IPS-20b (cell line): Measurements from ENCODE around the gene SMAD3.
"Not testable (repeated sequence)": the region's sequence is repeated elsewhere in the genome, so short reads cannot be mapped to it uniquely, and the experiment has no call there.

Experiments
- H3K27ac ChIP-seq: one replicate; pipeline ENCODE4 v1.5.1; 2013; ENCODE audit warnings: low read length
- H3K27me3 ChIP-seq: 2 replicates; pipeline ENCODE4 v1.6.1; 2013; ENCODE audit warnings: mild to moderate bottlenecking, low read length, inconsistent platforms; ENCODE audit not compliant: insufficient read depth
- H3K36me3 ChIP-seq: 2 replicates; pipeline ENCODE4 v1.6.1; 2013; ENCODE audit warnings: low read depth, mild to moderate bottlenecking, inconsistent platforms, low read length, moderate library complexity; ENCODE audit not compliant: insufficient read depth
- H3K4me1 ChIP-seq: 2 replicates; pipeline ENCODE4 v1.6.1; 2013; ENCODE audit warnings: mild to moderate bottlenecking, control low read depth, inconsistent platforms, low read length, moderate library complexity; ENCODE audit not compliant: insufficient read depth
- H3K4me3 ChIP-seq: 2 replicates; pipeline ENCODE4 v1.5.1; 2013; ENCODE audit warnings: mild to moderate bottlenecking, low read length, inconsistent platforms
- H3K9ac ChIP-seq: 2 replicates; pipeline ENCODE4 v1.6.1; 2013; ENCODE audit warnings: low read depth, mild to moderate bottlenecking, inconsistent platforms, low read length, moderate library complexity
- H3K9me3 ChIP-seq: 2 replicates; pipeline ENCODE4 v1.6.1; 2013; ENCODE audit warnings: mild to moderate bottlenecking, low read depth, low read length, inconsistent platforms; ENCODE audit not compliant: insufficient read depth

The SMAD3 gene

GRCh38 chr15:67024998-67025368 lies 40.4 kb upstream of the SMAD3 start:
- no peaks in the 10 kb centered on the region for H3K36me3 ChIP-seq
- H3K4me3 ChIP-seq: no peak overlapping the region
- no peaks in the 10 kb centered on the region for H3K27me3 ChIP-seq
- peaks cover 16% of the 10 kb centered on the region for H3K4me1 ChIP-seq
- H3K9ac ChIP-seq: no peak overlapping the region
- H3K27ac ChIP-seq: no peak overlapping the region
- no peaks in the 10 kb centered on the region for H3K9me3 ChIP-seq

- Histone ChIP-seq H3K27me3 (0 out of 2 replicates have a peak, but pooled peaks cover 2% of the 10 kb centered on the region), H3K36me3 (no peaks in the 10 kb centered on the region), H3K27ac (no peak overlapping the region), H3K9ac (no peak overlapping the region), H3K4me1 (peaks cover 24% of the 10 kb centered on the region), H3K9me3 (no peaks in the 10 kb centered on the region), H3K4me3 (no peak overlapping the region)
These were observed 39.4 kb upstream of the SMAD3 start for GRCh38 chr15:67025719-67026609.

- no peaks in the 10 kb centered on the region for H3K36me3 ChIP-seq
- H3K9ac ChIP-seq: no peak overlapping the region
- H3K27me3 ChIP-seq: peaks cover 8% of the 10 kb centered on the region; the same call in 1 of the 2 replicates
- no peak overlapping the region for H3K4me3 ChIP-seq
- H3K9me3 ChIP-seq: no peaks in the 10 kb centered on the region
- no peak overlapping the region for H3K27ac ChIP-seq
- H3K4me1 ChIP-seq: peaks cover 26% of the 10 kb centered on the region
These were observed 38.8 kb upstream of the SMAD3 start for GRCh38 chr15:67026610-67026967.

- H3K9ac ChIP-seq, H3K27ac ChIP-seq, H3K9me3 ChIP-seq, H3K4me3 ChIP-seq, H3K36me3 ChIP-seq: not testable (repeated sequence)
- H3K27me3 ChIP-seq: peaks cover 26% of the 10 kb centered on the region
- H3K4me1 ChIP-seq: peaks cover 34% of the 10 kb centered on the region
These were observed 37.0 kb upstream of the SMAD3 start for GRCh38 chr15:67028440-67028839.

GRCh38 chr15:67030036-67030762 lies 35.2 kb upstream of the SMAD3 start:
- Histone ChIP-seq H3K27ac (peak overlapping the region; percentile 70), H3K4me3 (peak overlapping the region; percentile 21; the same call in 1 of the 2 replicates), H3K9ac (peak overlapping the region; percentile 42; the same call in 1 of the 2 replicates), H3K4me1 (peaks cover 41% of the 10 kb centered on the region), H3K27me3 (peaks cover 43% of the 10 kb centered on the region), H3K9me3 (no peaks in the 10 kb centered on the region), H3K36me3 (no peaks in the 10 kb centered on the region)

GRCh38 chr15:67031331-67031730 lies 34.1 kb upstream of the SMAD3 start:
- peaks cover 46% of the 10 kb centered on the region for H3K27me3 ChIP-seq
- H3K27ac ChIP-seq: no peak overlapping the region
- no peaks in the 10 kb centered on the region for H3K36me3 ChIP-seq
- H3K9ac ChIP-seq: no peak overlapping the region
- H3K4me1 ChIP-seq: peaks cover 41% of the 10 kb centered on the region
- no peaks in the 10 kb centered on the region for H3K9me3 ChIP-seq
- H3K4me3 ChIP-seq: no peak overlapping the region

- H3K4me1 ChIP-seq: peaks cover 41% of the 10 kb centered on the region
- H3K9me3 ChIP-seq: no peaks in the 10 kb centered on the region
- peaks cover 46% of the 10 kb centered on the region for H3K27me3 ChIP-seq
- no peak overlapping the region for H3K27ac ChIP-seq
- H3K4me3 ChIP-seq: peak overlapping the region; percentile 57; the same call in 1 of the 2 replicates
- H3K36me3 ChIP-seq: no peaks in the 10 kb centered on the region
- peak overlapping the region; percentile 51; the same call in 1 of the 2 replicates for H3K9ac ChIP-seq
These were observed 32.8 kb upstream of the SMAD3 start for GRCh38 chr15:67032608-67033007.

GRCh38 chr15:67033012-67033411 lies 32.4 kb upstream of the SMAD3 start:
- Histone ChIP-seq H3K4me1 (peaks cover 41% of the 10 kb centered on the region), H3K9ac (peak overlapping the region; percentile 51; the same call in 1 of the 2 replicates), H3K36me3 (no peaks in the 10 kb centered on the region), H3K27me3 (peaks cover 46% of the 10 kb centered on the region), H3K4me3 (peak overlapping the region; percentile 57; the same call in 1 of the 2 replicates), H3K9me3 (no peaks in the 10 kb centered on the region), H3K27ac (no peak overlapping the region)

- H3K4me3 ChIP-seq: peak overlapping the region; percentile 57
- peaks cover 45% of the 10 kb centered on the region for H3K4me1 ChIP-seq
- peaks cover 46% of the 10 kb centered on the region for H3K27me3 ChIP-seq
- no peaks in the 10 kb centered on the region for H3K36me3 ChIP-seq
- peak overlapping the region; percentile 51; the same call in 1 of the 2 replicates for H3K9ac ChIP-seq
- H3K27ac ChIP-seq: no peak overlapping the region
- no peaks in the 10 kb centered on the region for H3K9me3 ChIP-seq
These were observed 31.8 kb upstream of the SMAD3 start for GRCh38 chr15:67033571-67034044.

GRCh38 chr15:67035886-67036285 lies 29.5 kb upstream of the SMAD3 start:
- Histone ChIP-seq H3K9me3 (no peaks in the 10 kb centered on the region), H3K36me3 (no peaks in the 10 kb centered on the region), H3K4me1 (peaks cover 47% of the 10 kb centered on the region), H3K27ac (no peak overlapping the region), H3K4me3 (no peak overlapping the region), H3K9ac (no peak overlapping the region), H3K27me3 (peaks cover 46% of the 10 kb centered on the region)

GRCh38 chr15:67036775-67037555 lies 28.4 kb upstream of the SMAD3 start:
- H3K9me3 ChIP-seq: no peaks in the 10 kb centered on the region
- H3K4me3 ChIP-seq: no peak overlapping the region
- no peak overlapping the region for H3K27ac ChIP-seq
- no peaks in the 10 kb centered on the region for H3K36me3 ChIP-seq
- H3K27me3 ChIP-seq: peaks cover 35% of the 10 kb centered on the region
- peaks cover 40% of the 10 kb centered on the region for H3K4me1 ChIP-seq
- H3K9ac ChIP-seq: no peak overlapping the region
